GM12878 (cell line): Measurements from ENCODE around the gene RNF126. TPM values are rescaled to one million over a fixed set of nuclear protein-coding genes. Genes with fewer than 3 reads are reported as not detected.

ENCODE experiments used
- ATAC-seq: fragments of 200-7000 bp; cut with Tn5 transposase; 3 replicates; pipeline ENCODE4 v1.9.1; 2020; ENCODE audit warnings: mild to moderate bottlenecking, moderate library complexity
- BruUV-seq: library from RNA; stranded (reverse); fragments of 400-500 nt; replicated peaks from 2 replicates; lab custom pipeline; 2021; lab: Mats Ljungman, UMichigan
- CTCF ChIA-PET: fragments of 300-600 bp; sonication (Branson Sonifier 250); formaldehyde crosslinking; extraction: SDS; loops from one replicate; lab custom pipeline; 2021; ENCODE audit warnings: inconsistent platforms; lab: Yijun Ruan, JAX
- POLR2A ChIA-PET: fragments of 350-600 bp; formaldehyde crosslinking; extraction: SDS; loops from one replicate; lab custom pipeline; 2021; ENCODE audit warnings: inconsistent platforms; lab: Charles Lee
- RAD21 ChIA-PET: fragments of 300-600 bp; sonication (Branson Sonifier 250); formaldehyde crosslinking; loops from one replicate; lab custom pipeline; 2023; ENCODE audit warnings: antibody characterized with exemption; ENCODE audit not compliant: unreplicated experiment; lab: Charles Lee
- SMC1A ChIA-PET: fragments of 300-600 bp; sonication (Branson Sonifier 250); formaldehyde crosslinking; loops from one replicate; lab custom pipeline; 2023; ENCODE audit not compliant: unreplicated experiment, uncharacterized antibody; lab: Charles Lee
- DNase-seq: peaks from one replicate; pipeline ENCODE4 v3.0.0-alpha.2; 2011; ENCODE audit warnings: low read depth, low spot score
- FAIRE-seq: peaks from 3 replicates; lab custom pipeline; 2011; peaks lifted over from hg19 to GRCh38; lab: Jason Lieb, UNC
- H2AFZ ChIP-seq: 2 replicates; pipeline ENCODE4 v1.6.0; 2011; ENCODE audit warnings: low read depth, low read length, control low read depth; ENCODE audit not compliant: control insufficient read depth
- H3K27ac ChIP-seq: 2 replicates; pipeline ENCODE4 v1.5.1; 2011; ENCODE audit warnings: control low read depth; ENCODE audit not compliant: control insufficient read depth, insufficient read depth
- H3K27me3 ChIP-seq, 2 experiments: replicated peaks in 1 of 2; 2 replicates each; pipeline versions ENCODE4 v1.6.0 to v1.6.1; 2011; ENCODE audit warnings: low read length in 1 of 2; ENCODE audit not compliant: control insufficient read depth in 2 of 2, insufficient read depth in 2 of 2
- H3K36me3 ChIP-seq, 2 experiments: 2 replicates each; pipeline ENCODE4 v1.5.1; 2011; ENCODE audit warnings: low read length in 1 of 2; ENCODE audit not compliant: control insufficient read depth in 2 of 2, insufficient read depth in 2 of 2
- H3K4me1 ChIP-seq: 2 replicates; pipeline ENCODE4 v1.6.1; 2011; ENCODE audit warnings: mild to moderate bottlenecking, low read length, moderate library complexity, mixed read lengths; ENCODE audit not compliant: control insufficient read depth, insufficient read depth
- H3K4me2 ChIP-seq: 2 replicates; pipeline ENCODE4 v1.6.0; 2011; ENCODE audit warnings: control low read depth; ENCODE audit not compliant: control insufficient read depth, insufficient read depth
- H3K4me3 ChIP-seq: fragments of 200-600 bp; sonication (generic); 2 replicates; pipeline ENCODE4 v1.5.1; 2016
- H3K79me2 ChIP-seq: 2 replicates; pipeline ENCODE4 v1.6.0; 2011; ENCODE audit warnings: low read length; ENCODE audit not compliant: control insufficient read depth, insufficient read depth
- H3K9ac ChIP-seq: 2 replicates; pipeline ENCODE4 v1.8.0; 2011; ENCODE audit warnings: low read length, control low read depth, mixed read lengths; ENCODE audit not compliant: control insufficient read depth, insufficient read depth
- H3K9me3 ChIP-seq: replicated peaks from 3 replicates; pipeline ENCODE4 v1.5.1; 2011; ENCODE audit warnings: mild to moderate bottlenecking, low read length; ENCODE audit not compliant: control insufficient read depth, insufficient read depth
- H4K20me1 ChIP-seq: 2 replicates; pipeline ENCODE4 v1.6.0; 2011; ENCODE audit not compliant: control insufficient read depth, insufficient read depth
- BHLHE40 ChIP-seq, 2 experiments: fragments of 450-650 bp in 1 of 2; IDR thresholded peaks; 2 replicates each; pipeline ENCODE4 v1.6.1; 2011 to 2017; ENCODE audit warnings: low read depth in 2 of 2, borderline replicate concordance in 1 of 2, improper control_type of control experiment in 1 of 2, low read length in 1 of 2, mild to moderate bottlenecking in 1 of 2
- CEBPZ ChIP-seq: fragments of 150-350 bp; IDR thresholded peaks from 2 replicates; pipeline ENCODE4 v1.6.1; 2016; ENCODE audit warnings: low read depth, low read length
- EP300 ChIP-seq, 2 experiments: fragments of 150-350 bp in 1 of 2; IDR thresholded peaks; 2 replicates each; pipeline ENCODE4 v1.6.1; 2011 to 2012; ENCODE audit warnings: low read depth in 2 of 2, low read length in 2 of 2, borderline replicate concordance in 1 of 2, improper control_type of control experiment in 1 of 2, inconsistent platforms in 1 of 2; ENCODE audit not compliant: control insufficient read depth in 1 of 2
- FOS ChIP-seq: IDR thresholded peaks from 3 replicates; pipeline ENCODE4 v1.6.1; 2011; ENCODE audit warnings: borderline replicate concordance; ENCODE audit not compliant: insufficient read length; ENCODE audit errors: extremely low read depth
- RAD51 ChIP-seq: fragments of 450-650 bp; IDR thresholded peaks from 2 replicates; pipeline ENCODE4 v1.6.1; 2016; ENCODE audit warnings: moderate library complexity, mild to moderate bottlenecking, inconsistent platforms
- RB1 ChIP-seq: fragments of 450-650 bp; formaldehyde crosslinking; IDR thresholded peaks from 2 replicates; pipeline ENCODE4 v1.6.1; 2017; ENCODE audit warnings: mild to moderate bottlenecking, borderline replicate concordance
- SMARCA5 ChIP-seq: fragments of 450-650 bp; IDR thresholded peaks from 2 replicates; pipeline ENCODE4 v1.6.1; 2017; ENCODE audit warnings: mild to moderate bottlenecking
- SREBF1 ChIP-seq: IDR thresholded peaks from 2 replicates; pipeline ENCODE4 v1.6.1; 2012; ENCODE audit warnings: mild to moderate bottlenecking, low read length
- ZNF217 ChIP-seq: fragments of 450-650 bp; IDR thresholded peaks from 2 replicates; pipeline ENCODE4 v1.6.1; 2017; ENCODE audit warnings: antibody characterized with exemption, mild to moderate bottlenecking
- whole genome bisulfite sequencing: methylation state at CpG from one replicate; pipeline ENCODE4 v1.1.6; 2016; ENCODE audit warnings: low lambda C conversion rate; ENCODE audit not compliant: insufficient replicate concordance, insufficient coverage; ENCODE audit errors: missing lambda C conversion rate; 5-methylcytosine and 5-hydroxymethylcytosine counted together
- in situ Hi-C: fragments of 300-500 bp; cut with MboI; formaldehyde crosslinking; loops from 9 replicates; pipeline ENCODE4 v1.14.3; 2018; ENCODE audit warnings: mixed read lengths
- intact Hi-C: fragments of 100-400 bp; cut with micrococcal nuclease; formaldehyde crosslinking; loops from one replicate; pipeline ENCODE4 v1.14.2; 2022; ENCODE audit not compliant: unreplicated experiment
- polyA plus RNA-seq, 11 experiments: library from polyadenylated mRNA; depleted of rRNA in 4 of 11; unstranded in 6 of 11; stranded (reverse) in 5 of 11; fragments of >200 nt; fragmentation: Nextera tagmentation in 4 of 11; fragmentation: Illumina TruSeq in 1 of 11; extraction: Ambion mirVana in 4 of 11; extraction: Trizol in 1 of 11; gene quantifications; 1 replicate in 1 of 11; 2 replicates in 10 of 11; pipeline versions ENCODE4 v1.2.1 to v1.2.3, GENCODE V29; 2011 to 2016; ENCODE audit warnings: inconsistent platforms in 2 of 11, missing spikeins in 2 of 11, low read depth in 1 of 11
- total RNA-seq, 4 experiments: library from RNA; depleted of rRNA in 3 of 4; stranded (reverse); fragments of >200 nt in 3 of 4; fragmentation: Illumina TruSeq in 1 of 4; extraction: Trizol in 1 of 4; gene quantifications; 2 replicates each; pipeline versions ENCODE4 v1.2.1 to v1.2.3, GENCODE V29; 2013 to 2021
- TF ChIP-seq, protein P1 (sequence below): fragments of 450-650 bp; IDR thresholded peaks from 2 replicates; pipeline ENCODE4 v1.6.1; 2017; ENCODE audit warnings: antibody characterized with exemption, mild to moderate bottlenecking, moderate library complexity

The RNF126 gene
- total and polyA plus RNA-seq, 10 of the 15 experiments (the other 5 are each of a cell fraction or from before 2014, with no cell fraction given), result 0.45 to 100 (median 50.6) TPM

DNA sequence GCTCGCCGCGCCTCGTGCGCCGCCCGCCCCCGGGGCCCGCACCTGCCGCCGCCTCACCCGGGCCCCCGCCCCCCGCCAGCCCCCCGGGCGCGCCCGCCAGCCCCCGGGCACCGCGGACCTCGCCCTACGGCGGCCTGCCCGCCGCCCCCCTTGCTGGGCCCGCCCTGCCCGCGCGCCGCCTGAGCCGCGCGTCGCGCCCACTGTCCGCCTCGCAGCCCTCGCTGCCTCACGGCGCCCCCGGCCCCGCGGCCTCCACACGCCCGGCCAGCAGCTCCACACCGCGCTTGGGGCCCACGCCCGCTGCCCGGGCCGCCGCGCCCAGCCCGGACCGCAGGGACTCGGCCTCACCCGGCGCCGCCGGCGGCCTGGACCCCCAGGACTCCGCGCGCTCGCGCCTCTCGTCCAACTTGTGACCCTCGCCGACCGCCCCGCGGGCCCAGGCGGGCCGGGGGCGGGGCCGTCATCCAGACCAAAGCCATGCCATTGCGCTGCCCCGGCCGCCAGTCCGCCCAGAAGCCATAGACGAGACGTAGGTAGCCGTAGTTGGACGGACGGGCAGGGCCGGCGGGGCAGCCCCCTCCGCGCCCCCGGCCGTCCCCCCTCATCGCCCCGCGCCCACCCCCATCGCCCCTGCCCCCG lies 46.8 kb downstream of the RNF126 start (continued):
- no peak for TF ChIP-seq BHLHE40 (IDR thresholded peaks at IDR 0.05; ENCODE audit: borderline replicate concordance in 1 of 2, low read depth in 2 of 2, low read length in 1 of 2)
- no peak for TF ChIP-seq ZNF217
- TF ChIP-seq SREBF1, result no peak

- CTCF ChIA-PET, result no interaction called here
- no peak overlapping the region for H3K4me3 ChIP-seq
- intact Hi-C loops (no loop called here), in situ Hi-C loops (no loop called here)
- H3K27me3 ChIP-seq, result no peaks in the 10 kb centered on the region
- H3K36me3 ChIP-seq, result peaks cover 0 to 9% of the 10 kb centered on the region in 2 experiments; a peak in 2 of 4 replicates
- TF ChIP-seq RAD51 (no peak), FOS (no peak), CEBPZ (no peak), EP300 (IDR thresholded peaks at IDR 0.05; ENCODE audit: borderline replicate concordance in 1 of 2, control insufficient read depth in 1 of 2, low read depth in 2 of 2, low read length in 2 of 2) (no peak), RB1 (no peak), SMARCA5 (no peak)
- TF ChIP-seq, protein P1, sequence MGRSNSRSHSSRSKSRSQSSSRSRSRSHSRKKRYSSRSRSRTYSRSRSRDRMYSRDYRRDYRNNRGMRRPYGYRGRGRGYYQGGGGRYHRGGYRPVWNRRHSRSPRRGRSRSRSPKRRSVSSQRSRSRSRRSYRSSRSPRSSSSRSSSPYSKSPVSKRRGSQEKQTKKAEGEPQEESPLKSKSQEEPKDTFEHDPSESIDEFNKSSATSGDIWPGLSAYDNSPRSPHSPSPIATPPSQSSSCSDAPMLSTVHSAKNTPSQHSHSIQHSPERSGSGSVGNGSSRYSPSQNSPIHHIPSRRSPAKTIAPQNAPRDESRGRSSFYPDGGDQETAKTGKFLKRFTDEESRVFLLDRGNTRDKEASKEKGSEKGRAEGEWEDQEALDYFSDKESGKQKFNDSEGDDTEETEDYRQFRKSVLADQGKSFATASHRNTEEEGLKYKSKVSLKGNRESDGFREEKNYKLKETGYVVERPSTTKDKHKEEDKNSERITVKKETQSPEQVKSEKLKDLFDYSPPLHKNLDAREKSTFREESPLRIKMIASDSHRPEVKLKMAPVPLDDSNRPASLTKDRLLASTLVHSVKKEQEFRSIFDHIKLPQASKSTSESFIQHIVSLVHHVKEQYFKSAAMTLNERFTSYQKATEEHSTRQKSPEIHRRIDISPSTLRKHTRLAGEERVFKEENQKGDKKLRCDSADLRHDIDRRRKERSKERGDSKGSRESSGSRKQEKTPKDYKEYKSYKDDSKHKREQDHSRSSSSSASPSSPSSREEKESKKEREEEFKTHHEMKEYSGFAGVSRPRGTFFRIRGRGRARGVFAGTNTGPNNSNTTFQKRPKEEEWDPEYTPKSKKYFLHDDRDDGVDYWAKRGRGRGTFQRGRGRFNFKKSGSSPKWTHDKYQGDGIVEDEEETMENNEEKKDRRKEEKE, result no peak
- no peak overlapping the region for H3K27ac ChIP-seq
- no peaks in the 10 kb centered on the region for H4K20me1 ChIP-seq
- SMC1A ChIA-PET, result no interaction called here
- RAD21 ChIA-PET, result no interaction called here
- no peaks in the 10 kb centered on the region for H3K9me3 ChIP-seq
- ATAC-seq, result no peak
- no peak overlapping the region for H2AFZ ChIP-seq
- FAIRE-seq, result no peak
- 40% methylated on average over 25 of the region's 33 CpGs for WGBS
- no peak overlapping the region for H3K9ac ChIP-seq
- POLR2A ChIA-PET, result no interaction called here
- BruUV-seq, result no TSS peak
- no peaks in the 10 kb centered on the region for H3K79me2 ChIP-seq
- H3K4me2 ChIP-seq, result no peak overlapping the region
- DNase-seq, result no peak
- peaks cover 8% of the 10 kb centered on the region for H3K4me1 ChIP-seq
Measured at GRCh38 chr19:615619-616018, 47.4 kb downstream of the RNF126 start.
